ENCODE measurements around the gene KCNH3. TPM values are rescaled to one million over a fixed set of nuclear protein-coding genes. Genes with fewer than 3 reads are reported as not detected.

Gene KCNH3
- 0.05 and 0.12 TPM in 2 replicates for total RNA-seq

GRCh38 chr12:49538510-49539403, at the start of gene KCNH3:
TSS of gene KCNH3 (plus strand) at chr12:49539030. CDS start at chr12:49539417, 387 bp downstream.

GRCh38 chr12:49567611-49568441, 29.0 kb downstream of the KCNH3 start, which contains the start of gene MCRS1:
TSS of gene MCRS1 (minus strand) at chr12:49568142. CDS start at chr12:49566731, 1,411 bp downstream.

GRCh38 chr12:49605539-49605938, 66.7 kb downstream of the KCNH3 start, which contains the start of gene FAM186B:
TSS of gene FAM186B (minus strand) at chr12:49605639. CDS start at chr12:49605477, 162 bp downstream.

Other genes with a start within 250 kb of the KCNH3 start
- gene PRPH, start 243.9 kb upstream of the KCNH3 start, total RNA-seq = 0.73 TPM in 1 of 2 replicates, not detected in the other
- gene TROAP, start 215.8 kb upstream of the KCNH3 start, total RNA-seq = 4.1 and 6.7 TPM in 2 replicates
- not detected in 2 replicates for gene C1QL4, start 201.8 kb upstream of the KCNH3 start, total RNA-seq
- 0.81 TPM in 1 of 2 replicates, not detected in the other for gene DNAJC22, start 192.1 kb upstream of the KCNH3 start, total RNA-seq
- 23.0 and 31.2 TPM in 2 replicates for gene SPATS2, start 171.6 kb upstream of the KCNH3 start, total RNA-seq
- 32.1 and 33.8 TPM in 2 replicates for gene MCRS1, start 29.1 kb downstream of the KCNH3 start, total RNA-seq
- gene FAM186B, start 66.6 kb downstream of the KCNH3 start, total RNA-seq = 0.06 and 0.15 TPM in 2 replicates
- gene PRPF40B, start 84.5 kb downstream of the KCNH3 start, total RNA-seq = 6.0 and 7.6 TPM in 2 replicates
- 17.1 and 24.0 TPM in 2 replicates for gene FMNL3, start 168.4 kb downstream of the KCNH3 start, total RNA-seq
- 225 and 288 TPM in 2 replicates for gene TMBIM6, start 202.5 kb downstream of the KCNH3 start, total RNA-seq